Fibroblast of lung (primary cell): ENCODE data around the gene ADAMTS10. TPM values are rescaled to one million over a fixed set of nuclear protein-coding genes. Genes with fewer than 3 reads are reported as not detected.

Source experiments
- DNase-seq, 2 donors: peaks; one replicate each; pipeline versions ENCODE4 v3.0.0 to v3.0.0-alpha.2; 2010; ENCODE audit warnings: low read depth in 2 of 2
- H2AFZ ChIP-seq: 2 replicates; pipeline ENCODE4 v1.5.1; 2012; ENCODE audit warnings: low read length, control low read depth, inconsistent platforms
- H3K27ac ChIP-seq: 2 replicates; pipeline ENCODE4 v1.5.1; 2011; ENCODE audit warnings: low read length, control low read depth; ENCODE audit not compliant: insufficient read depth
- H3K27me3 ChIP-seq: 2 replicates; pipeline ENCODE4 v1.5.1; 2011; ENCODE audit warnings: mild to moderate bottlenecking, low read length; ENCODE audit not compliant: control insufficient read depth, insufficient read depth
- H3K36me3 ChIP-seq: 2 replicates; pipeline ENCODE4 v1.5.1; 2011; ENCODE audit warnings: low read length; ENCODE audit not compliant: control insufficient read depth, insufficient read depth
- H3K4me1 ChIP-seq: 2 replicates; pipeline ENCODE4 v1.5.1; 2011; ENCODE audit warnings: low read length; ENCODE audit not compliant: control insufficient read depth, insufficient read depth; ENCODE audit errors: extremely low read depth
- H3K4me2 ChIP-seq: 2 replicates; pipeline ENCODE4 v1.5.1; 2011; ENCODE audit warnings: low read length, control low read depth; ENCODE audit not compliant: insufficient read depth; ENCODE audit errors: extremely low read depth
- H3K4me3 ChIP-seq, 4 experiments: fragments of 200-600 bp in 1 of 4; sonication (generic) in 1 of 4; replicated peaks in 1 of 4; 2 replicates each; pipeline ENCODE4 v1.5.1; 2011 to 2016; ENCODE audit warnings: low read length in 4 of 4, low read depth in 3 of 4, mild to moderate bottlenecking in 3 of 4, control low read depth in 2 of 4, inconsistent platforms in 1 of 4, mixed read lengths in 1 of 4; ENCODE audit not compliant: insufficient read depth in 1 of 4; ENCODE audit errors: control extremely low read depth in 1 of 4
- H3K79me2 ChIP-seq: 2 replicates; pipeline ENCODE4 v1.5.1; 2012; ENCODE audit warnings: mild to moderate bottlenecking, low read length, inconsistent platforms; ENCODE audit not compliant: control insufficient read depth, insufficient read depth
- H3K9ac ChIP-seq: 2 replicates; pipeline ENCODE4 v1.5.1; 2011; ENCODE audit warnings: mild to moderate bottlenecking, low read length, control low read depth; ENCODE audit not compliant: insufficient read depth
- H3K9me3 ChIP-seq: 2 replicates; pipeline ENCODE4 v1.5.1; 2012; ENCODE audit warnings: low read depth, low read length; ENCODE audit not compliant: control insufficient read depth, insufficient read depth
- H4K20me1 ChIP-seq: 2 replicates; pipeline ENCODE4 v1.5.1; 2011; ENCODE audit warnings: low read length; ENCODE audit not compliant: control insufficient read depth, insufficient read depth; ENCODE audit errors: extremely low read depth
- CTCF ChIP-seq, 2 donors: IDR thresholded peaks in 1 of 2; conservative IDR thresholded peaks in 1 of 2; 1 replicate in 1 of 2; 2 replicates in 1 of 2; pipeline ENCODE4 v1.5.1; 2011 to 2012; ENCODE audit warnings: low read length in 2 of 2, control low read depth in 1 of 2, inconsistent platforms in 1 of 2, low read depth in 1 of 2, mild to moderate bottlenecking in 1 of 2
- EZH2 ChIP-seq: IDR thresholded peaks from 2 replicates; pipeline ENCODE4 v1.5.1; 2012; ENCODE audit warnings: low read length, control low read depth, mild to moderate bottlenecking; ENCODE audit errors: missing control alignments
- polyA plus RNA-seq, 2 donors: library from polyadenylated mRNA; depleted of rRNA in 1 of 2; stranded (reverse) in 1 of 2; unstranded in 1 of 2; fragments of >200 nt; gene quantifications; 2 replicates each; pipeline ENCODE4 v1.2.1, GENCODE V29; 2011 to 2012; ENCODE audit warnings: missing spikeins in 1 of 2
- total RNA-seq: library from RNA; depleted of rRNA; stranded (reverse); fragments of >200 nt; gene quantifications from 2 replicates; pipeline ENCODE4 v1.2.1, GENCODE V29; 2014

Gene ADAMTS10
- total and polyA plus RNA-seq, 2 donors (not counting 1 experiment from before 2014, with no cell fraction given) = 2.0 to 11.2 TPM

DNA sequence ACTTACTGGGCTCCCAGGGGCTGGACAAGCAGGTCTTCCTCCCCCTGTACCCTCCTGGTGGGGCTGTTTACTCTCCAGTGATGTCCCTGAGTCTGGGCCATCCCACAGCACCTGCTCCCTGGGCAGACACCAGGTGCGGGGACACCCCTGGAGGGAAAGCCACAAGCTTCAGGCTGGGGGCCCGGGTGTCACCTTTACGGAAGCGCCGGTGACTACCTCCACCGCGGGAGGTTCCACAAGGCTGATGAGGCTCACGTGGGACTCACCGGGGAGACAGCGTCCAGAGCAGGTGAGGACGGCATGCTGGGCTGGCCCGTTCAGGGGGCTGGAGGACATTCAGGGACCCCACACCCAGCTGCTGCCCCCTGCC, 44.8 kb upstream of the ADAMTS10 start:
- Histone ChIP-seq H3K27ac (no peak overlapping the region), H3K4me1 (no peaks in the 10 kb centered on the region), H3K4me3 (no peak overlapping the region), H3K36me3 (no peaks in the 10 kb centered on the region), H3K9ac (no peak overlapping the region), H3K27me3 (no peaks in the 10 kb centered on the region), H3K79me2 (no peaks in the 10 kb centered on the region), H3K9me3 (no peaks in the 10 kb centered on the region), H4K20me1 (no peaks in the 10 kb centered on the region), H3K4me2 (no peak overlapping the region), H2AFZ (no peak overlapping the region)
- TF ChIP-seq CTCF (conservative IDR thresholded peaks at IDR 0.05 in 1 of 2, IDR thresholded peaks at IDR 0.05 in 1 of 2; ENCODE audit: low read depth in 1 of 2, low read length in 2 of 2) = no peak
- no peak for TF ChIP-seq EZH2
- no peak for DNase-seq

DNA sequence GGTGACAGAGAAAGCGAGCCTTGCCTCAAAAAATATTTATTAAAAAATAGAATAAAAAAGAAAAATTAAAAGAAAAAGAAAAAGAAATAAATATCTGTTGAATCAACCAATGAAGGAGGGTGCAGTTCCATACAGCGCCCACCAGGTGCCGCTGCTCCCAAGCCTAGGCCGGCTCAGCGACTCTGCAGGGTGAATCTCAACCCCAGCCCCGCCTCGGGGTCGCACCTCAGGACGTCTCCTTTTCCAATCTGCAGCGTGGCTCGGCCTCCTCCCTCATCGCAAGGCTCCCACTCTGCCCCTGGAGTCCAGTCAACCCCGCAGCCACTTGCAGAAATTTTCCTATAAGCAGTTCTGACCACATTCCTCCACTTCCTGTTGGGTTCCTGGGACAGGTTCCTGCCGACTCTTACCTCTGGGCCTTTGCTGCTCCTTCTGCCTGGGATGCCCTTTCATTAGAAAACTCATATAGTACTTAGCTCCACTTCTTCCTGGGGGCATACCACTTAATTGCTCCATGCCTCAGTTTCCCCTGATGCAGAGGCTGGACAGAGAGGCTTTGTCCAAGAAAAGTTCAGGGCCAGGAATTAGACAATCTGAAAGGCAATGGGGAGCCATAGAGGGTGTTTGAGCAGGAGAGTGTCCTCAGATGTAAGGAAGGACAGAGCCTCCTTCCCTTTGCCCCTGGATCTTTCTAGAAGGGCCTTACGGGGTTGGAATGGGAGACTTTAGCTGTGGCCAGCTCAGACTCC, 44.2 kb upstream of the ADAMTS10 start:
- H3K4me3 ChIP-seq = peak overlapping the region in 1 of 4 experiments; percentile 27
- H2AFZ ChIP-seq = peak overlapping the region; percentile 60
- DNase-seq = peak; percentile 16 to 37
- no peak overlapping the region for H3K27ac ChIP-seq
- H3K27me3 ChIP-seq = no peaks in the 10 kb centered on the region
- TF ChIP-seq EZH2 (no peak), CTCF (conservative IDR thresholded peaks at IDR 0.05 in 1 of 2, IDR thresholded peaks at IDR 0.05 in 1 of 2; ENCODE audit: low read depth in 1 of 2, low read length in 2 of 2) (peak; percentile 93)
- no peaks in the 10 kb centered on the region for H3K79me2 ChIP-seq
- no peaks in the 10 kb centered on the region for H4K20me1 ChIP-seq
- H3K4me2 ChIP-seq = peak overlapping the region; percentile 35
- no peaks in the 10 kb centered on the region for H3K4me1 ChIP-seq
- H3K9ac ChIP-seq = no peak overlapping the region
- no peaks in the 10 kb centered on the region for H3K9me3 ChIP-seq
- H3K36me3 ChIP-seq = no peaks in the 10 kb centered on the region

GRCh38 chr19:8648240-8648639, 37.7 kb upstream of the ADAMTS10 start:
- H3K36me3 ChIP-seq = no peaks in the 10 kb centered on the region
- no peaks in the 10 kb centered on the region for H3K4me1 ChIP-seq
- H3K4me3 ChIP-seq = no peak overlapping the region
- H2AFZ ChIP-seq = no peak overlapping the region
- H3K9me3 ChIP-seq = no peaks in the 10 kb centered on the region
- no peaks in the 10 kb centered on the region for H4K20me1 ChIP-seq
- TF ChIP-seq EZH2 (no peak), CTCF (conservative IDR thresholded peaks at IDR 0.05 in 1 of 2, IDR thresholded peaks at IDR 0.05 in 1 of 2; ENCODE audit: low read depth in 1 of 2, low read length in 2 of 2) (no peak)
- no peak for DNase-seq
- no peak overlapping the region for H3K4me2 ChIP-seq
- no peak overlapping the region for H3K27ac ChIP-seq
- no peaks in the 10 kb centered on the region for H3K79me2 ChIP-seq
- H3K9ac ChIP-seq = no peak overlapping the region
- H3K27me3 ChIP-seq = no peaks in the 10 kb centered on the region
